H9 (cell line): ENCODE data around the gene ADAD2. TPM values are rescaled to one million over a fixed set of nuclear protein-coding genes. Genes with fewer than 3 reads are reported as not detected.

Source experiments
- DNase-seq: peaks from one replicate; pipeline ENCODE4 v3.0.0-alpha.2; 2017
- H2AFZ ChIP-seq: one replicate; pipeline ENCODE4 v1.6.1; 2013; ENCODE audit warnings: mild to moderate bottlenecking, low read length, control low read depth, moderate library complexity
- H2AK5ac ChIP-seq: 2 replicates; pipeline ENCODE4 v1.6.1; 2013; ENCODE audit warnings: low read length, control low read depth, mixed read lengths; ENCODE audit not compliant: insufficient read length
- H2BK120ac ChIP-seq: one replicate; pipeline ENCODE4 v1.6.1; 2013; ENCODE audit warnings: low read depth, mild to moderate bottlenecking, low read length, control low read depth, inconsistent platforms; ENCODE audit not compliant: poor library complexity, severe bottlenecking
- H2BK12ac ChIP-seq: 2 replicates; pipeline ENCODE4 v1.6.1; 2013; ENCODE audit warnings: low read length, control low read depth, mixed read lengths, low read depth; ENCODE audit not compliant: insufficient read length
- H2BK15ac ChIP-seq: 2 replicates; pipeline ENCODE4 v1.6.1; 2013; ENCODE audit warnings: low read depth, low read length, control low read depth
- H2BK20ac ChIP-seq: one replicate; pipeline ENCODE4 v1.6.1; 2013; ENCODE audit warnings: low read depth, mild to moderate bottlenecking, low read length, control low read depth, inconsistent platforms; ENCODE audit not compliant: poor library complexity, severe bottlenecking
- H2BK5ac ChIP-seq: 2 replicates; pipeline ENCODE4 v1.6.1; 2013; ENCODE audit warnings: low read length, control low read depth, mixed read lengths; ENCODE audit not compliant: insufficient read length
- H3K14ac ChIP-seq: 2 replicates; pipeline ENCODE4 v1.6.1; 2013; ENCODE audit warnings: low read length, control low read depth; ENCODE audit not compliant: insufficient read depth
- H3K18ac ChIP-seq: 2 replicates; pipeline ENCODE4 v1.6.1; 2013; ENCODE audit warnings: low read depth, mild to moderate bottlenecking, mixed read lengths, low read length, control low read depth; ENCODE audit not compliant: insufficient read length
- H3K23ac ChIP-seq: 2 replicates; pipeline ENCODE4 v1.6.1; 2013; ENCODE audit warnings: low read length, control low read depth, mixed read lengths, low read depth; ENCODE audit not compliant: insufficient read length
- H3K23me2 ChIP-seq: 2 replicates; pipeline ENCODE4 v1.6.1; 2013; ENCODE audit warnings: low read depth, mild to moderate bottlenecking, mixed read lengths, low read length, control low read depth; ENCODE audit not compliant: insufficient read length, poor library complexity, severe bottlenecking
- H3K27ac ChIP-seq: 2 replicates; pipeline ENCODE4 v1.5.1; 2013; ENCODE audit warnings: low read length, control low read depth, mixed read lengths, low read depth; ENCODE audit not compliant: insufficient read length
- H3K27me3 ChIP-seq: 2 replicates; pipeline ENCODE4 v1.6.1; 2013; ENCODE audit warnings: low read length, control low read depth, inconsistent platforms; ENCODE audit not compliant: insufficient read depth
- H3K4ac ChIP-seq: 2 replicates; pipeline ENCODE4 v1.6.1; 2013; ENCODE audit warnings: low read depth, mild to moderate bottlenecking, control low read depth, inconsistent platforms, low read length, moderate library complexity
- H3K4me1 ChIP-seq: 2 replicates; pipeline ENCODE4 v1.6.1; 2013; ENCODE audit warnings: low read length, control low read depth, inconsistent platforms; ENCODE audit not compliant: insufficient read depth
- H3K4me2 ChIP-seq: 2 replicates; pipeline ENCODE4 v1.6.1; 2013; ENCODE audit warnings: low read length, control low read depth, mixed read lengths; ENCODE audit not compliant: insufficient read length, insufficient read depth
- H3K56ac ChIP-seq: 2 replicates; pipeline ENCODE4 v1.6.1; 2013; ENCODE audit warnings: low read depth, mild to moderate bottlenecking, mixed read lengths, low read length, control low read depth; ENCODE audit not compliant: insufficient read length
- H3K79me1 ChIP-seq: 2 replicates; pipeline ENCODE4 v1.6.1; 2013; ENCODE audit warnings: low read depth, mild to moderate bottlenecking, moderate library complexity, low read length, control low read depth, inconsistent platforms; ENCODE audit not compliant: insufficient read depth, poor library complexity, severe bottlenecking
- H3K79me2 ChIP-seq: 2 replicates; pipeline ENCODE4 v1.6.1; 2013; ENCODE audit warnings: low read length, control low read depth, inconsistent platforms; ENCODE audit not compliant: insufficient read depth
- H3K9ac ChIP-seq: 2 replicates; pipeline ENCODE4 v1.6.1; 2013; ENCODE audit warnings: low read length, control low read depth, mixed read lengths; ENCODE audit not compliant: insufficient read length; ENCODE audit errors: extremely low read depth
- H3K9me3 ChIP-seq: one replicate; pipeline ENCODE4 v1.6.1; 2013; ENCODE audit warnings: low read depth, low read length, inconsistent platforms; ENCODE audit not compliant: control insufficient read depth
- H3T11ph ChIP-seq: one replicate; pipeline ENCODE4 v1.6.1; 2013; ENCODE audit warnings: mild to moderate bottlenecking, low read length, control low read depth, inconsistent platforms
- H4K20me1 ChIP-seq: one replicate; pipeline ENCODE4 v1.6.1; 2013; ENCODE audit not compliant: control insufficient read depth, insufficient read length, insufficient read depth
- H4K5ac ChIP-seq: 2 replicates; pipeline ENCODE4 v1.6.1; 2013; ENCODE audit warnings: low read depth, mild to moderate bottlenecking, mixed read lengths, low read length, control low read depth; ENCODE audit not compliant: insufficient read length
- H4K8ac ChIP-seq: replicated peaks from 2 replicates; pipeline ENCODE4 v1.6.1; 2013; ENCODE audit warnings: low read length, control low read depth, mixed read lengths, low read depth; ENCODE audit not compliant: insufficient read length
- H4K91ac ChIP-seq: 2 replicates; pipeline ENCODE4 v1.6.1; 2013; ENCODE audit warnings: low read depth, mild to moderate bottlenecking, moderate library complexity, mixed read lengths, low read length, control low read depth; ENCODE audit not compliant: insufficient read length
- H3K27ac Mint-ChIP-seq, 3 experiments: 2 replicates in 2 of 3; 3 replicates in 1 of 3; pipeline ENCODE4 v1.8.0; 2020 to 2021; ENCODE audit warnings: mixed read lengths in 3 of 3, mild to moderate bottlenecking in 1 of 3, moderate library complexity in 1 of 3
- H3K27me3 Mint-ChIP-seq: 2 replicates; pipeline ENCODE4 v1.8.0; 2021; ENCODE audit warnings: low read depth, mild to moderate bottlenecking, moderate library complexity, mixed read lengths
- H3K36me3 Mint-ChIP-seq, 3 experiments: 2 replicates in 2 of 3; 3 replicates in 1 of 3; pipeline ENCODE4 v1.8.0; 2020 to 2021; ENCODE audit warnings: low read depth in 3 of 3, mixed read lengths in 3 of 3; ENCODE audit not compliant: insufficient read depth in 1 of 3
- H3K4me1 Mint-ChIP-seq, 2 experiments: 2 replicates each; pipeline ENCODE4 v1.8.0; 2020; ENCODE audit warnings: mixed read lengths in 2 of 2
- H3K4me3 Mint-ChIP-seq, 2 experiments: 2 replicates in 1 of 2; 3 replicates in 1 of 2; pipeline ENCODE4 v1.8.0; 2020 to 2021; ENCODE audit warnings: mild to moderate bottlenecking in 2 of 2, mixed read lengths in 2 of 2, moderate library complexity in 1 of 2
- H3K9me3 Mint-ChIP-seq, 2 experiments: 2 replicates in 1 of 2; 3 replicates in 1 of 2; pipeline ENCODE4 v1.8.0; 2020; ENCODE audit warnings: mild to moderate bottlenecking in 2 of 2, mixed read lengths in 2 of 2, moderate library complexity in 1 of 2
- CTCF ChIP-seq: fragments of 200-600 bp; sonication (generic); conservative IDR thresholded peaks from 3 replicates; pipeline ENCODE4 v1.8.0; 2021; ENCODE audit warnings: antibody characterized with exemption, mild to moderate bottlenecking
- WGBS: extraction: QIAGEN DNeasy Blood & Tissue Kit; methylation state at CpG from one replicate; pipeline ENCODE4 v1.1.7; 2013; ENCODE audit warnings: missing lambda C conversion rate, low lambda C conversion rate, mixed read lengths; ENCODE audit not compliant: insufficient read length; ENCODE audit errors: extremely low coverage; 5-methylcytosine and 5-hydroxymethylcytosine counted together
- total RNA-seq: library from RNA; stranded (reverse); gene quantifications from 2 replicates; pipeline ENCODE4 v1.2.1, GENCODE V29; 2021

The ADAD2 gene
- total RNA-seq, 1 experiment from 2014 or later: 1.0 TPM

DNA sequence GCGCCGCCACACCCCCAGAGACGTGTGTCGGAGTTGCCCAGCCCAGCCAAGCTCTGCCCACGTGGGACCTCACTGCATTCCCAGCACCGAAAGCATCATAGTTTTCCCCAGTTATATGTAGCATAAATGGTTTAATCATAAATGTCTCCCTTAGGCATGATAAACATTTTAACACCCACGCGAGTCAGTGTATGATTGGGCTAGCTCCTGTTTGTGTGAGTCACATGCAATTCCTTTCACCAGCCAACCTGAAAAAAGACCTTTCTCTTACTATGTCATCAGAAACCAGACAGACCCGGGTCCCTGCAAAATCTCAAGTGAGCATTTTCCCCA is 13.2 kb upstream of the ADAD2 start:
- Histone ChIP-seq H3K18ac (no peak overlapping the region), H3K79me2 (no peaks in the 10 kb centered on the region), H3K4me1 (no peaks in the 10 kb centered on the region), H3K27me3 (no peaks in the 10 kb centered on the region), H2BK12ac (no peak overlapping the region), H4K8ac (no peak overlapping the region), H2BK15ac (no peak overlapping the region), H3K27ac (no peak overlapping the region), H3K9ac (no peak overlapping the region), H3K56ac (no peak overlapping the region), H2AK5ac (no peak overlapping the region), H3K4ac (no peak overlapping the region), H2AFZ (no peak overlapping the region), H2BK120ac (no peak overlapping the region), H4K20me1 (no peaks in the 10 kb centered on the region), H2BK20ac (no peak overlapping the region), H2BK5ac (no peak overlapping the region), H3K4me2 (no peak overlapping the region), H4K91ac (no peak overlapping the region), H3K23me2 (no peaks in the 10 kb centered on the region), H3K79me1 (no peaks in the 10 kb centered on the region), H3K9me3 (no peaks in the 10 kb centered on the region), H3K23ac (no peak overlapping the region), H3T11ph (no peak overlapping the region), H4K5ac (no peak overlapping the region), H3K14ac (no peak overlapping the region)
- Mint-ChIP-seq H3K36me3 (peaks cover 5 to 39% (median 33%) of the 10 kb centered on the region in 3 experiments; a peak in 6 of 7 replicates), H3K27ac (0 out of 7 replicates have a peak overlapping the region, but pooled peaks of 1 of the 3 experiments have one; percentile 6), H3K4me3 (no peak overlapping the region), H3K27me3 (peaks cover 5% of the 10 kb centered on the region; the same call in 1 of the 2 replicates), H3K4me1 (peaks cover 4 to 5% of the 10 kb centered on the region in 2 experiments), H3K9me3 (no peaks in the 10 kb centered on the region)
- WGBS: no CpG with 5 or more reads among the region's 9 CpGs
- no peak for DNase-seq
- no peak for TF ChIP-seq CTCF
